ENCODE results near the gene SP1.

- TF ChIP-seq EZH2 (IDR thresholded peaks at IDR 0.05; ENCODE audit: insufficient read depth, poor library complexity, severe bottlenecking) (no peak), EZH2phosphoT487 (IDR thresholded peaks at IDR 0.05; ENCODE audit: insufficient read depth, low read depth) (no peak)
These were observed 47.2 kb upstream of the SP1 start for GRCh38 chr12:53332744-53333143.
